NB4 (cell line): ENCODE results near the gene PPARA.
A peak's percentile ranks its signal among the peaks of the same experiment; 100 is the strongest.

Experiments used
- DNase-seq: peaks from one replicate; pipeline ENCODE4 v3.0.0; 2010; ENCODE audit warnings: low read depth
- H3K4me3 ChIP-seq: one replicate; pipeline ENCODE4 v1.5.1; 2011; ENCODE audit warnings: mild to moderate bottlenecking, low read depth, low read length, moderate library complexity
- MYC ChIP-seq: IDR thresholded peaks from 2 replicates; pipeline ENCODE4 v1.6.1; 2011; ENCODE audit warnings: low read depth, low read length
- POLR2A ChIP-seq: IDR thresholded peaks from 2 replicates; pipeline ENCODE4 v1.6.1; 2011; ENCODE audit warnings: mild to moderate bottlenecking; ENCODE audit not compliant: insufficient read length; ENCODE audit errors: extremely low read depth
- TF ChIP-seq, protein P1 (sequence below): IDR thresholded peaks from one replicate; pipeline ENCODE4 v1.5.1; 2012; ENCODE audit warnings: low read depth, low read length
- TF ChIP-seq, protein P2 (sequence below): IDR thresholded peaks from 2 replicates; pipeline ENCODE4 v1.6.1; 2011; ENCODE audit warnings: low read depth, low read length

PPARA gene

DNA sequence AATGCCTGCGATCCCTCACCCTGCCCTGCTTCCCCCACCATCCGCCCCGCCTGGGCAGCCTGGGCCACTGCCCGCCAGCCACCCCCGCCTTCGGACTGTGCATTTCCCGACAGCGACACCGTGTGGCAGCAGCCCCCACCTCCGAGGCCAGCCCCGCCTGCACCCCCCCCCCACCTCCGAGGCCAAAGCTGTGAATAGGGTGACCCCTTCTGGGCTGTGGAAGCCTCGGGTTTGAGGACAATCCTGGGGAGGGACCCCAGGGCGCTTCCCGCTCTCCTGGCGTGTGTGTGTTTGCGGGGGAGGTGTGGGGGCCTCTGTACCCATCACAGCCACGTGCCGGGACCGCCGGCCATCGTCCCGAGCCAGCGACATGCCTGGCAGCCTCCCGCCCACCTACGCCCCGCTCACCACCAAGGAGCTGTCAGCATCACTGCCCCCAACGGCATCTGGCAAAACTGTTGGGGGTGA is 33.8 kb upstream of the PPARA start:
- no peak overlapping the region for H3K4me3 ChIP-seq
- DNase-seq, result peak; percentile 89
- TF ChIP-seq, protein P1, sequence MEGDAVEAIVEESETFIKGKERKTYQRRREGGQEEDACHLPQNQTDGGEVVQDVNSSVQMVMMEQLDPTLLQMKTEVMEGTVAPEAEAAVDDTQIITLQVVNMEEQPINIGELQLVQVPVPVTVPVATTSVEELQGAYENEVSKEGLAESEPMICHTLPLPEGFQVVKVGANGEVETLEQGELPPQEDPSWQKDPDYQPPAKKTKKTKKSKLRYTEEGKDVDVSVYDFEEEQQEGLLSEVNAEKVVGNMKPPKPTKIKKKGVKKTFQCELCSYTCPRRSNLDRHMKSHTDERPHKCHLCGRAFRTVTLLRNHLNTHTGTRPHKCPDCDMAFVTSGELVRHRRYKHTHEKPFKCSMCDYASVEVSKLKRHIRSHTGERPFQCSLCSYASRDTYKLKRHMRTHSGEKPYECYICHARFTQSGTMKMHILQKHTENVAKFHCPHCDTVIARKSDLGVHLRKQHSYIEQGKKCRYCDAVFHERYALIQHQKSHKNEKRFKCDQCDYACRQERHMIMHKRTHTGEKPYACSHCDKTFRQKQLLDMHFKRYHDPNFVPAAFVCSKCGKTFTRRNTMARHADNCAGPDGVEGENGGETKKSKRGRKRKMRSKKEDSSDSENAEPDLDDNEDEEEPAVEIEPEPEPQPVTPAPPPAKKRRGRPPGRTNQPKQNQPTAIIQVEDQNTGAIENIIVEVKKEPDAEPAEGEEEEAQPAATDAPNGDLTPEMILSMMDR, result peak; percentile 76
- no peak for TF ChIP-seq POLR2A

DNA sequence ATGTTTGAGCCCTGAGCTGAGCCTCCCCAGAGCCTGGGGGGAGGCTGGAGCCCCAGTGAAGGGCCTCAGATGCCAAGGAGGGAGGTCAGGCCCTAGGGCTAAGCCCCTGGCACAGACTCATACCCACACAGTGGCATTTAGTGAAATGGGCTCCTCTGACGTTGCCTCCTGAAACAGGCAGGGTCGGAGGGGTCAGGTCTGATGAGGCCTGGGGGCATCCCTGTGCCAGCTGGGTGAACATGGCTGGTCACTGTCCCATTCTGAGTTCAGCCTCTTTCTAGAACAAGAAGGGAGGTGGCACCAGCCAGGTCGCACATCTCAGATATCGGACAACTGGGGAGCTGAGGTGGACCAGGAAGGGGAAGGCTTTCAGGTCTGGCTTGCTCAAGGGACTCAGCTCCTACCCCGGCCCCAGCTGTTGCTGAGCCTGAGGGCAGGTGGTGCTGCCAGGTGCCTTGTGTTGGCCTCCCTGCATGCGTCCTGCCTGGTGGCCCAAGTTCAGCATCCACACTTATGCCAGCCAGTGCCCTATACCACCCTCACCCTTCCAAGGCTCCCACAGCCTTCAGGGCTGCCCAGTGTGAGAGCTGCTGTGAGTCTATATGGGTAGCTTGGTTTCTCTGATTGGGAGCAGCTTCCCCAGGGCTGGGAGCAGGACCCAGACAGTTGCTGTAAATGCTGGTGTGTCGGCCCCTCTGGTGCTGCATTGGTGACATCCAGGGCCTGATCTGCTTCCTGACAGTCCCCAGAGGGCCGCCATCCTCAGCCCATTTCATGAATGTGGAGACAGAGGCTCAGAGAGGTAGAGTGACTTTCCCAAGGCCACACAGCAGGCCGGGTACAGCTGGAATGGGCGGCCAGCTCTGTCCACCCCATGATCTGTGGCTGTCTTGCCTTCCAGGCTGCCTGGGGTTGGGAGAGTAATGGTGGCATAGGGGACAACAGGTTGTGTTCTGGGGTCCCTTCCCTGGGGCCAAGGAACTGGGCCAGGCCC is 32.8 kb upstream of the PPARA start:
- no peak for DNase-seq
- H3K4me3 ChIP-seq, result no peak overlapping the region
- TF ChIP-seq, protein P1, result no peak
- TF ChIP-seq MYC (no peak), POLR2A (no peak)
- TF ChIP-seq, protein P2, sequence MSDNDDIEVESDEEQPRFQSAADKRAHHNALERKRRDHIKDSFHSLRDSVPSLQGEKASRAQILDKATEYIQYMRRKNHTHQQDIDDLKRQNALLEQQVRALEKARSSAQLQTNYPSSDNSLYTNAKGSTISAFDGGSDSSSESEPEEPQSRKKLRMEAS, result no peak

DNA sequence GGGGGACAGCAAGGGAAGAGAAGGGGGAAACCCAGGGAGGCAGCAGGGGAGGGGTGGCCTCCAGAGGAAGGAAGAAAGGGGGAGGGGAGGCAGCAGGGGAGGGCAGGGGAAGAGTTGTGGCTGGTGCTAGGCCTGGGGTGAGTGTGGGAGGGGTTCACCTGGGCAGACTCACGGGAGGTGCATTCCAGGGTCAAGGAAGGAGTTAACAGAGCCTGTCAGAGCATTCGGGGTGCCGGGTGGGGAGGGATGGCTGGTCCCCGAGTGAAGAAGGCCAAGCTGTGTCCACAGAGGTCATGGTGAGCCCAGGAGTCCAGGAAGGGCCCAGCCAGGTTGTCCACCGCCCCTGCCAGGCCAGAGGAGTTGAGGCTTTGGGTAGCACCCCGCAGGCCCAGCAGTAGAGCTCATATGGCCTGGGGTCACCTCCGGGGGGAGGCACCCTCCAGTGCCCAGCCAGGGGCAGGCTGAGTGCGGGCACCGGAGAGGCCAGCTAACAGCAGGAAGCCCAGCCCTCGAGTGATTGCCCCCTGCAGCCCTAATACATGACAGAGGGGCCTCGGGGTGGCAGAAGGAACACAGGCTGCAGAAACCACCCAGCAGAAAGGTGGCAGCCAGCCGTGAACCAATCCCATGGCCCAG is 31.1 kb upstream of the PPARA start:
- H3K4me3 ChIP-seq, result no peak overlapping the region
- DNase-seq, result no peak
- TF ChIP-seq, protein P1, result no peak
- TF ChIP-seq, protein P2, result no peak

DNA sequence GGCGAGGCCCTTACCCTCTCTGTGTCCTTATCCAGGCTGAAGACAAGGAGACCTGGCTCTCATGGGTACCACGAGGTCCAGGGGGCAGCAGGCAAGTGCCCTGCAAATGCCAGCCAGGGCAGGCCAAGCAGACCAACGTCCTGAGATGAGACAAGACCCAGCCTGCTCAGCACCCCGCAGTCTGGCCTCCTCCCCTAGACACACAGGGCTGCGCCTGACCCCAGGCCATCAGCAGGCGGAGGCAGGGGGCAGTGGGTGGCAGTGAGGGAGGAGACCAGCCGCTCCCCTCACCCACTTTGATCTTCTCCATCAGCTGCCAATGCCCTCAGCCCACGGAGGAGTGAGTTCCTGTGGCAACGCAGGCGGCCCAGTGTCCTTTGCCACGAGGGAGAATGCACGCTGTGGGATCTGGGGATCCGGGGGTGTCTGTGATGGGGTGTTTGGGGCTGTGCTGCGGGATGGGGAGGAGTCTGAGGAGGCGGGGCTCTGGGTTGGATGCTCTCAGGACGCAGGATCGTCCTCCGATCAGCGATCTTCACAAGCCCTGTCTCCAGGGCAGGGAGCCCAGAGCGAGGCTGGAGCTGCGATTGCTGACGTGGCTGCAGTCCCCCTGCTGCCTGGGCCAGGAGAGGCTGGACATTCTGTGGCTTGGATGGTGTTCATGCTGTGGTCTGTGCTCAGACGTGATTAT is 30.5 kb upstream of the PPARA start:
- no peak for DNase-seq

DNA sequence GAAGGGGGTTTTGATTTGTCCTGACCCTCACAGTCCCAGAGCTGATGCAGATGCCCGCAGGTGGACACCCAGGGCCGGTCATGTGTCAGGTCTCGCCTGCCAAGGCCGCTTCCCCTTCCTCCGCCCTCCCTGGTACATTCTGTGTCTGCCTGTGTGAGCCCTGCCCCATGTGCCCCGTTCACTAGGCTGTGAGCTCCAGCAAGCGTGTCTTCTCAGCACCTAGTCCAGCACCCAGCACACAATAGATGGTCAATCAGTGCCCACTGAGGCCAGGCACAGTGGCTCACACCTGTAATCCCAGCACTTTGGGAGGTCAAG is 29.9 kb upstream of the PPARA start:
- no peak for DNase-seq
- H3K4me3 ChIP-seq, result no peak overlapping the region
- TF ChIP-seq MYC (no peak), POLR2A (no peak)
- TF ChIP-seq, protein P2, result no peak
- TF ChIP-seq, protein P1, result no peak

More for the DNA sequence above, 30.5 kb upstream of the PPARA start:
- no peak overlapping the region for H3K4me3 ChIP-seq
- TF ChIP-seq, protein P2, result no peak
- TF ChIP-seq, protein P1, result no peak
- TF ChIP-seq MYC (no peak), POLR2A (no peak)
